A549 (cell line): ENCODE results near the gene FAM227B. TPM values are rescaled to one million over a fixed set of nuclear protein-coding genes. Genes with fewer than 3 reads are reported as not detected.

Source experiments
- ATAC-seq, 2 experiments: fragments of 200-7000 bp in 1 of 2; fragments of >200 bp in 1 of 2; cut with Nextera tagmentation in 1 of 2; cut with Tn5 transposase in 1 of 2; 3 replicates each; pipeline versions ENCODE4 v1.8.0 to v1.9.1; 2018 to 2020; ENCODE audit warnings: mild to moderate bottlenecking in 1 of 2, moderate library complexity in 1 of 2
- CTCF ChIA-PET: fragments of 300-600 bp; sonication (Branson Sonifier 250); formaldehyde crosslinking; extraction: SDS; loops from one replicate; lab custom pipeline; 2021; ENCODE audit warnings: antibody characterized with exemption, inconsistent platforms; lab: Yijun Ruan, JAX
- POLR2A ChIA-PET: fragments of 350-600 bp; formaldehyde crosslinking; extraction: SDS; loops from one replicate; lab custom pipeline; 2021; ENCODE audit warnings: antibody characterized with exemption, inconsistent platforms; lab: Yijun Ruan, JAX
- DNase-seq, 2 experiments: peaks; one replicate each; pipeline versions ENCODE4 v3.0.0 to v3.0.0-alpha.2; 2011 to 2016; ENCODE audit warnings: low read depth in 1 of 2, low spot score in 1 of 2
- FAIRE-seq: peaks from 2 replicates; lab custom pipeline; 2011; peaks lifted over from hg19 to GRCh38; lab: Jason Lieb, UNC
- H3K27ac ChIP-seq, 2 experiments: fragments of >200 bp; sonication (Bioruptor Twin); formaldehyde crosslinking; 3 replicates each; pipeline ENCODE4 v1.5.1; 2016 to 2017
- H3K4me1 ChIP-seq: fragments of >200 bp; sonication (Bioruptor Twin); formaldehyde crosslinking; 3 replicates; pipeline ENCODE4 v1.6.1; 2016
- H3K4me2 ChIP-seq: fragments of >200 bp; sonication (Bioruptor Twin); formaldehyde crosslinking; 3 replicates; pipeline ENCODE4 v1.6.1; 2016
- H3K4me3 ChIP-seq: fragments of >200 bp; sonication (Bioruptor Twin); formaldehyde crosslinking; 3 replicates; pipeline ENCODE4 v1.5.1; 2016
- H3K9me3 ChIP-seq: fragments of >200 bp; sonication (Bioruptor Twin); formaldehyde crosslinking; 3 replicates; pipeline ENCODE4 v1.6.1; 2016
- CHD2 ChIP-seq: fragments of 150-350 bp; IDR thresholded peaks from 2 replicates; pipeline ENCODE4 v1.6.1; 2014; ENCODE audit warnings: low read length; ENCODE audit not compliant: partially characterized antibody
- CHD4 ChIP-seq: fragments of 200-600 bp; sonication (generic); IDR thresholded peaks from 2 replicates; pipeline ENCODE4 v1.6.1; 2016; ENCODE audit warnings: antibody characterized with exemption, mild to moderate bottlenecking, borderline replicate concordance
- EHMT2 ChIP-seq: fragments of 200-600 bp; sonication (generic); IDR thresholded peaks from 2 replicates; pipeline ENCODE4 v1.6.1; 2016; ENCODE audit warnings: antibody characterized with exemption, low read depth, mild to moderate bottlenecking, moderate library complexity
- FOSL2 ChIP-seq, 2 experiments: fragments of 450-650 bp in 1 of 2; fragments of >200 bp in 1 of 2; sonication (Bioruptor Twin) in 1 of 2; formaldehyde crosslinking; IDR thresholded peaks; 2 replicates each; pipeline versions ENCODE4 v1.5.0 to v1.6.1; 2016 to 2020; ENCODE audit warnings: mild to moderate bottlenecking in 1 of 2, moderate library complexity in 1 of 2
- GATA3 ChIP-seq: IDR thresholded peaks from 2 replicates; pipeline ENCODE4 v1.6.1; 2012; ENCODE audit warnings: borderline replicate concordance
- HOXB5 ChIP-seq: fragments of 250-450 bp; sonication (Bioruptor Pico); IDR thresholded peaks from 2 replicates; pipeline ENCODE4 v1.5.0; 2020; ENCODE audit warnings: mild to moderate bottlenecking, moderate library complexity
- JUN ChIP-seq, 2 experiments: fragments of >200 bp; sonication (Bioruptor Twin); formaldehyde crosslinking; IDR thresholded peaks; 2 replicates in 1 of 2; 3 replicates in 1 of 2; pipeline ENCODE4 v1.6.1; 2016 to 2017
- JUNB ChIP-seq: fragments of >200 bp; sonication (Bioruptor Twin); formaldehyde crosslinking; IDR thresholded peaks from 2 replicates; pipeline ENCODE4 v1.6.1; 2016
- MAFK ChIP-seq: fragments of 450-650 bp; IDR thresholded peaks from 2 replicates; pipeline ENCODE4 v1.6.1; 2014; ENCODE audit not compliant: partially characterized antibody
- NR3C1 ChIP-seq: fragments of >200 bp; sonication (Bioruptor Twin); formaldehyde crosslinking; IDR thresholded peaks from 3 replicates; pipeline ENCODE4 v1.6.1; 2017
- POLR2AphosphoS2 ChIP-seq: conservative IDR thresholded peaks from 2 replicates; pipeline ENCODE4 v1.6.1; 2012; ENCODE audit warnings: low read length, improper control_type of control experiment, inconsistent platforms
- RAD21 ChIP-seq, 2 experiments: fragments of >200 bp in 1 of 2; sonication (Bioruptor Twin) in 1 of 2; formaldehyde crosslinking in 1 of 2; IDR thresholded peaks in 1 of 2; conservative IDR thresholded peaks in 1 of 2; 2 replicates in 1 of 2; 3 replicates in 1 of 2; pipeline ENCODE4 v1.6.1; 2012 to 2018; ENCODE audit warnings: inconsistent platforms in 1 of 2
- RCOR1 ChIP-seq: fragments of 150-350 bp; IDR thresholded peaks from 2 replicates; pipeline ENCODE4 v1.6.1; 2014; ENCODE audit warnings: antibody characterized with exemption, low read length, low read depth
- RFX5 ChIP-seq: fragments of 450-650 bp; IDR thresholded peaks from 2 replicates; pipeline ENCODE4 v1.7.1; 2014; ENCODE audit warnings: antibody characterized with exemption, mild to moderate bottlenecking, moderate library complexity
- RNF2 ChIP-seq: fragments of 200-600 bp; sonication (generic); IDR thresholded peaks from 2 replicates; pipeline ENCODE4 v1.6.1; 2016; ENCODE audit warnings: low read depth, mild to moderate bottlenecking, antibody characterized with exemption, moderate library complexity, borderline replicate concordance
- TFCP2L1 ChIP-seq: fragments of 250-450 bp; sonication (Bioruptor Pico); IDR thresholded peaks from 2 replicates; pipeline ENCODE4 v1.5.0; 2021; ENCODE audit warnings: mild to moderate bottlenecking
- ZC3H11A ChIP-seq: fragments of 450-650 bp; IDR thresholded peaks from 2 replicates; pipeline ENCODE4 v1.6.1; 2014; ENCODE audit warnings: antibody characterized with exemption, mild to moderate bottlenecking
- WGBS: methylation state at CpG from one replicate; pipeline ENCODE4 v1.1.6; 2017; ENCODE audit errors: missing lambda C conversion rate; 5-methylcytosine and 5-hydroxymethylcytosine counted together
- polyA plus RNA-seq, 4 experiments: library from polyadenylated mRNA; depleted of rRNA in 3 of 4; stranded (reverse); fragments of >200 nt; fragmentation: RNase III in 1 of 4; extraction: RNeasy Plus Mini Kit Qiagen cat#74134 plus additional on column Dnase treatment in 1 of 4; gene quantifications; 2 replicates in 3 of 4; 3 replicates in 1 of 4; pipeline ENCODE4 v1.2.3, GENCODE V29; 2011 to 2017
- TF ChIP-seq, protein P1 (sequence below): IDR thresholded peaks from 2 replicates; pipeline ENCODE4 v1.6.1; 2012; ENCODE audit warnings: low read depth, borderline replicate concordance

The FAM227B gene
- polyA plus RNA-seq, 2 of the 4 experiments (the other 2 are of a cell fraction) = 1.9 to 3.7 TPM

DNA sequence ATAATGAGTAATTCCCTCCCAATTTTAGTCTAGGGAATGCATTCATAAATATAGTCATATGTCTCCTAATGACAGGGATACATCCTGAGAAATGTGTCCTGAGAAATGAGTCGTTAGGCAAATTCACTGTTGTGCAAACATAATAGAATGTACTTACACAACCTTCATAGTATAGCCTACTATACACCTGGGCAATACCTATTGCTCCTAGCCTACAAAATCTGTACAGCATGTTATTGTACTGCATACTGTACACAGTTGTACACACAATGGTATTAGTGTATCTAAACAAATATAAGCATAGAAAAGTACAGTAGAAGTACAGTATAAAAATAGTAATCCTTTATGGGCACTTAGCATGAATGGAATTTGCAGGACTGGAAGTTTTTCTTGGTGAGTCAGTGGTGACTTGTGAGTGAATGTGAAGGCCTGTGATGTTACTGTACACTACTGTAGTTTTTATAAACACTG, 6.8 kb upstream of the FAM227B start (continued):
- TF ChIP-seq JUN (IDR thresholded peaks at IDR 0.05) (no peak), JUNB (peak; percentile 53; the same call in 1 of the 2 replicates), CHD2 (no peak), CHD4 (no peak), RNF2 (no peak), FOSL2 (IDR thresholded peaks at IDR 0.05) (peak; percentile 38; the same call in 1 of the 2 replicates), FOSL2 (CRISPR knock-in tag; IDR thresholded peaks at IDR 0.05) (peak; percentile 19; the same call in 1 of the 2 replicates), EHMT2 (no peak), RCOR1 (no peak)

- ATAC-seq = no peak
- CTCF ChIA-PET = no interaction called here
- peak overlapping the region in 1 of 2 experiments; percentile 40; a peak in 3 of 6 replicates for H3K27ac ChIP-seq
- no peak for TF ChIP-seq TFCP2L1
- WGBS = 93% methylated on average over 5 of the region's 5 CpGs
- no peak overlapping the region for H3K4me3 ChIP-seq
- DNase-seq = peak in 1 of 2 experiments; percentile 1
- H3K9me3 ChIP-seq = peaks cover 11% of the 10 kb centered on the region
- FAIRE-seq = no peak
- POLR2A ChIA-PET = no interaction called here
- H3K4me2 ChIP-seq = no peak overlapping the region
- H3K4me1 ChIP-seq = peaks cover 23% of the 10 kb centered on the region
Observed at GRCh38 chr15:49625460-49626036, 4.9 kb upstream of the FAM227B start.

DNA sequence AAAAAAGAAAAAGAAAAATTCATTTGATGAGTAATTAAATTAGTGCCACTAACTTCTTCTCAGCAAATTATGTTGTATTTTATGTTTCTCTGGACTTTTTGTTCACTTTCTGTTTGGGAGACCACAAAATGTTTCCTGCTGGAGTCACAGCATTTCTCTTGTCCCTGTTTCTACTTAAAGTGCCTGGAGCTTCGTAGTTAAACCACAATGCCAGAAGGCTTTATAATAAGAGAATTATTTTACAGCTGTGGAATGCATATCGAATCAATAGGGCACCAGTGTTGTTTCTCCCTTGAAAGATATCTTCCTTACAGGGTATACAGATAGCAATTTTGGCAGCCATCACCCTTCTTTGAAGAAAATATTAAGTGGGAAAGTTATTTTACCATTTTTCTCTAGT, 3.4 kb upstream of the FAM227B start:
- no peak overlapping the region for H3K4me2 ChIP-seq
- H3K27ac ChIP-seq = no peak overlapping the region
- H3K4me1 ChIP-seq = peaks cover 28% of the 10 kb centered on the region
- WGBS = 84% methylated on average over 2 of the region's 2 CpGs
- ChIA-PET CTCF (no interaction called here), POLR2A (no interaction called here)
- DNase-seq = no peak
- no peak for FAIRE-seq
- H3K4me3 ChIP-seq = no peak overlapping the region
- peaks cover 11% of the 10 kb centered on the region for H3K9me3 ChIP-seq
- TF ChIP-seq MAFK (no peak), POLR2AphosphoS2 (no peak), HOXB5 (CRISPR knock-in tag) (no peak), RAD21 (conservative IDR thresholded peaks at IDR 0.05 in 1 of 2, IDR thresholded peaks at IDR 0.05 in 1 of 2) (no peak), GATA3 (no peak), NR3C1 (no peak), FOSL2 (IDR thresholded peaks at IDR 0.05) (no peak), FOSL2 (CRISPR knock-in tag; IDR thresholded peaks at IDR 0.05) (no peak)
- TF ChIP-seq, protein P1, sequence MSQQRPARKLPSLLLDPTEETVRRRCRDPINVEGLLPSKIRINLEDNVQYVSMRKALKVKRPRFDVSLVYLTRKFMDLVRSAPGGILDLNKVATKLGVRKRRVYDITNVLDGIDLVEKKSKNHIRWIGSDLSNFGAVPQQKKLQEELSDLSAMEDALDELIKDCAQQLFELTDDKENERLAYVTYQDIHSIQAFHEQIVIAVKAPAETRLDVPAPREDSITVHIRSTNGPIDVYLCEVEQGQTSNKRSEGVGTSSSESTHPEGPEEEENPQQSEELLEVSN = no peak
- ATAC-seq = no peak

DNA sequence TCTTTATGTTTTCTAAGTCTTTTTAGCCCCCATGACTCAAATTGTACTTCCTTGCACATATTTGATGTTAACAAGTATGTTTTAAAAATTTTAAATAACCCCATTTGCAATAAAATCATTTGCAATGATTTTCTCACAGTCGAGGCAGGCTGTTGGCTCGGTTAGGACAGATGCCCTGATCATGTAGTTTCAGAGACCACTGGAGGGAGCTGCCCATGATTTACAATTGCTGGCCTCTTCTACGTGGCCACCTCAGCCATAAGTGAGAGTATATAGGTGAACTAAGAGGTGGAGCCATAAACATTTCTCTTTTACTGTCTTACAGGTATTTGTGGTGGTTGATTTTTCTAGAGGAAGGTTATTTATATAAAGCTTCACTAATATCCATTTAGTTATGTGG, 1.9 kb upstream of the FAM227B start:
- no peak for ATAC-seq
- H3K4me2 ChIP-seq = peak overlapping the region; percentile 81; the same call in 2 of the 3 replicates
- H3K27ac ChIP-seq = no peak overlapping the region
- ChIA-PET POLR2A (no interaction called here), CTCF (no interaction called here)
- H3K4me1 ChIP-seq = peaks cover 19% of the 10 kb centered on the region
- no peak for FAIRE-seq
- WGBS = 82% methylated on average over 3 of the region's 3 CpGs
- H3K4me3 ChIP-seq = no peak overlapping the region
- TF ChIP-seq RFX5 (no peak), ZC3H11A (no peak), CHD4 (no peak), MAFK (no peak)
- peaks cover 11% of the 10 kb centered on the region for H3K9me3 ChIP-seq
- DNase-seq = peak in 1 of 2 experiments; percentile 3
